Activated T-cell treated with anti-CD3 and anti-CD28 coated beads, Interleukin-2, amount 50 U/mL, for 4 hours (primary cell): Measurements from ENCODE around the gene GIT2. TPM values are rescaled to one million over a fixed set of nuclear protein-coding genes. Genes with fewer than 3 reads are reported as not detected.

ENCODE experiments used
- ATAC-seq, 2 donors: fragments of 200-7000 bp; cut with Tn5 transposase; one replicate each; pipeline ENCODE4 v1.10.0; 2021
- DNase-seq: peaks from one replicate; pipeline ENCODE4 v3.0.0-alpha.2; 2020
- H3K27me3 Mint-ChIP-seq: one replicate; pipeline ENCODE4 v1.8.0; 2021; ENCODE audit warnings: low read depth, mixed read lengths
- H3K36me3 Mint-ChIP-seq: one replicate; pipeline ENCODE4 v1.8.0; 2022; ENCODE audit warnings: mixed read lengths; ENCODE audit not compliant: insufficient read depth
- H3K4me1 Mint-ChIP-seq: one replicate; pipeline ENCODE4 v1.8.0; 2021; ENCODE audit warnings: low read depth, mixed read lengths
- H3K4me3 Mint-ChIP-seq: one replicate; pipeline ENCODE4 v1.8.0; 2021; ENCODE audit warnings: mild to moderate bottlenecking, moderate library complexity, mixed read lengths
- H3K9me3 Mint-ChIP-seq: one replicate; pipeline ENCODE4 v1.8.0; 2021; ENCODE audit warnings: mixed read lengths
- total RNA-seq, 3 donors: library from RNA; stranded (reverse); gene quantifications; one replicate each; pipeline ENCODE4 v1.2.1, GENCODE V29; 2021

GIT2 gene
- total RNA-seq, 3 donors from 2014 or later: 43.0 to 51.8 (median 49.0) TPM

DNA sequence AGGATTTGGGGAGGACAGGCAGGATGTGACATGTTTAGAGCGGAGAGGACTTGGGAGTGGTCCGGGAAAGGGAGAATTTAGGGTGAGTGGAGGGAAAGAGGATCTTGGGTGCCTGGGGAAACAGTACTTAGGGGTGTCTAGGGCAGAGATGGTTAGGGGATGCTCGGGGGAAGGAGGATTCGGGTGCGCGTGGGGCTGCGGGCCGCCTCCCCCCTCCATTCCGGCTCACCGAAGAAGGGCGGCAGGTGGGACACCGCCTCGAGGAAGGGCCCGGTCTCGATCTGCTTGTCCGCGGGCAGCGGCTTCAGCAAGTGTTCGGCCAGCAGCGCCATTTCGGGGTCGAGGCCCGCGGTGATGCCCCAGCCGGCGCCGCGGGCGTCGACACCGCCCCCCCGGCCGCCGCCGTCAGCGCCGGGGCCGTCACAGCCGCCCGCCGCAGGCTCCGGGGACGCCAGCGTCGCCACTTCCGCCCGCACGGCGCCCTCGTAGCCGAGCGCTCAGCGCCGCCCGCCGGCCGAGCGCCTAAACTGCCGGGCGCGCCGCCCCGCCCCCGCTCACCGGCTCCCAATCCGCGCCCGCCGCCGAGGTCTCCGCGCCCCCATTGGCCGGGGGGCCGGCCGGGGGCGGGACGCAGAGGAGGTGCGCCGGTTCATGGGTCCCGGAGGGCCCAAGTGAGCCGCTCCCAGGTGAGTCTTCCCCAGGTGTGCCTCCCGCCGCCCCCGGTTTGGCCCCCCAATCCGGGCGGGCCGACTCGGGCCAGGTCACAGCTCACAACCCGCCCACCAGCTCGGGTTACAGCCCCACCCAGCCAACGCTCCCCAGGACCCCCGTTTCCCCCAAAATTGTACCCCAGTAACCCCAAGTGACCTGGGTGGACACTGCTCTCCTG lies 115.9 kb downstream of the GIT2 start, which contains the start of gene GLTP:
Gene GLTP, minus strand, starts transcription at position 499 of the 889 bp plus-strand sequence. Its CDS starts 167 bp downstream, at position 332.
- peaks cover 52% of the 10 kb centered on the region for H3K4me1 Mint-ChIP-seq
- H3K36me3 Mint-ChIP-seq: peaks cover 2% of the 10 kb centered on the region
- DNase-seq: peak; percentile 87
- H3K9me3 Mint-ChIP-seq: no peaks in the 10 kb centered on the region
- peak; percentile 97 to 98 for ATAC-seq
- H3K27me3 Mint-ChIP-seq: no peaks in the 10 kb centered on the region
- H3K4me3 Mint-ChIP-seq: peak within 1 kb of the TSS; percentile 96

Other genes starting within 250 kb of the GIT2 start
- not detected for gene TRPV4, start 163.0 kb downstream of the GIT2 start, total RNA-seq
- gene GLTP, start 115.8 kb downstream of the GIT2 start, total RNA-seq: 10 to 100 TPM; 38.8 to 44.7 (median 40.0) TPM
- gene TCHP, start 96.1 kb downstream of the GIT2 start, total RNA-seq: 10 to 100 TPM; 25.4 to 27.9 (median 25.4) TPM
- 10 to 100 TPM; 30.6 to 42.7 (median 38.8) TPM for gene ANKRD13A, start 3.1 kb upstream of the GIT2 start, total RNA-seq
- gene C12orf76, start 52.2 kb upstream of the GIT2 start, total RNA-seq: 1 to 10 TPM; 5.9 to 6.8 (median 6.4) TPM
- gene IFT81, start 128.0 kb upstream of the GIT2 start, total RNA-seq: 1 to 10 TPM; 1.7 to 2.0 (median 1.7) TPM